Activated T-cell treated with anti-CD3 and anti-CD28 coated beads, Interleukin-2, amount 50 U/mL, for 72 hours (primary cell): ENCODE measurements around the gene CTRL. TPM values are rescaled to one million over a fixed set of nuclear protein-coding genes. Genes with fewer than 3 reads are reported as not detected.
A peak's percentile ranks its signal among the peaks of the same experiment; 100 is the strongest.
"Not testable (repeated sequence)": the region's sequence is repeated elsewhere in the genome, so short reads cannot be mapped to it uniquely, and the experiment has no call there.

ENCODE experiments used
- ATAC-seq, 2 donors: fragments of 150-1000 bp; cut with Tn5 transposase; replicated peaks in 1 of 2; 2 replicates each; pipeline ENCODE4 v1.10.0; 2021; ENCODE audit warnings: moderate library complexity in 2 of 2, mild to moderate bottlenecking in 1 of 2
- DNase-seq, 2 donors: peaks; one replicate each; pipeline ENCODE4 v3.0.0; 2021 to 2022; ENCODE audit warnings: mixed read lengths in 1 of 2
- H3K27ac Mint-ChIP-seq: one replicate; pipeline ENCODE4 v1.8.0; 2022; ENCODE audit warnings: mild to moderate bottlenecking, moderate library complexity, mixed read lengths
- H3K27me3 Mint-ChIP-seq: one replicate; pipeline ENCODE4 v1.8.0; 2022; ENCODE audit warnings: low read depth, mixed read lengths
- H3K36me3 Mint-ChIP-seq, 2 donors: one replicate each; pipeline ENCODE4 v1.8.0; 2022; ENCODE audit warnings: mixed read lengths in 2 of 2, mild to moderate bottlenecking in 1 of 2; ENCODE audit not compliant: insufficient read depth in 2 of 2
- H3K4me1 Mint-ChIP-seq: one replicate; pipeline ENCODE4 v1.8.0; 2022; ENCODE audit warnings: low read depth, mixed read lengths
- H3K4me3 Mint-ChIP-seq, 2 donors: one replicate each; pipeline ENCODE4 v1.8.0; 2022; ENCODE audit warnings: mild to moderate bottlenecking in 2 of 2, mixed read lengths in 2 of 2, moderate library complexity in 2 of 2
- H3K9me3 Mint-ChIP-seq, 2 donors: one replicate each; pipeline ENCODE4 v1.8.0; 2022; ENCODE audit warnings: mixed read lengths in 2 of 2
- total RNA-seq, 2 donors: library from RNA; stranded (reverse); gene quantifications; one replicate each; pipeline ENCODE4 v1.2.3, GENCODE V29; 2022

Gene CTRL
- 1 to 10 TPM; 4.2 to 5.0 TPM for total RNA-seq

GRCh38 chr16:67931712-67932461, at the start of gene CTRL:
Gene CTRL, minus strand, starts transcription at chr16:67931862. Its CDS starts 10 bp downstream, at chr16:67931852.
- no peak within 1 kb of the TSS for H3K4me3 Mint-ChIP-seq
- peaks cover 9 to 10% of the 10 kb centered on the region in 2 donors for H3K36me3 Mint-ChIP-seq
- ATAC-seq (no peak), DNase-seq (no peak)
- peak within 1 kb of the TSS; percentile 7 for H3K27ac Mint-ChIP-seq
- H3K27me3 Mint-ChIP-seq, result no peaks in the 10 kb centered on the region
- H3K4me1 Mint-ChIP-seq, result peaks cover 23% of the 10 kb centered on the region
- no peaks in the 10 kb centered on the region for H3K9me3 Mint-ChIP-seq

GRCh38 chr16:67979955-67980678, 48.5 kb upstream of the CTRL start, which contains the start of gene DPEP3:
Gene DPEP3, minus strand, starts transcription at chr16:67980499. Its CDS starts 119 bp downstream, at chr16:67980380.
- Mint-ChIP-seq H3K9me3 (no peaks in the 10 kb centered on the region), H3K27ac (no peak within 1 kb of the TSS)
- peak in 1 of 2 donors; percentile 27 for DNase-seq

GRCh38 chr16:67977469-67978227, 46.0 kb upstream of the CTRL start:
- ATAC-seq (no peak), DNase-seq (no peak)
- no peak overlapping the region for H3K27ac Mint-ChIP-seq
- no peaks in the 10 kb centered on the region for H3K27me3 Mint-ChIP-seq
- no peak overlapping the region for H3K4me3 Mint-ChIP-seq
- no peaks in the 10 kb centered on the region for H3K9me3 Mint-ChIP-seq
- H3K36me3 Mint-ChIP-seq, result no peaks in the 10 kb centered on the region
- no peaks in the 10 kb centered on the region for H3K4me1 Mint-ChIP-seq

More at GRCh38 chr16:67979955-67980678, 48.5 kb upstream of the CTRL start, which contains the start of gene DPEP3:
- H3K4me3 Mint-ChIP-seq, result no peak within 1 kb of the TSS
- no peaks in the 10 kb centered on the region for H3K36me3 Mint-ChIP-seq
- H3K27me3 Mint-ChIP-seq, result no peaks in the 10 kb centered on the region
- ATAC-seq, result no peak
- peaks cover 23% of the 10 kb centered on the region for H3K4me1 Mint-ChIP-seq

GRCh38 chr16:67977005-67977404, 45.3 kb upstream of the CTRL start:
- Mint-ChIP-seq H3K27ac (no peak overlapping the region), H3K9me3 (no peaks in the 10 kb centered on the region), H3K4me3 (no peak overlapping the region), H3K4me1 (no peaks in the 10 kb centered on the region), H3K36me3 (no peaks in the 10 kb centered on the region), H3K27me3 (no peaks in the 10 kb centered on the region)
- DNase-seq (no peak), ATAC-seq (no peak)

- Mint-ChIP-seq H3K36me3 (no peaks in the 10 kb centered on the region), H3K27me3 (no peaks in the 10 kb centered on the region), H3K4me1 (no peaks in the 10 kb centered on the region), H3K27ac (no peak overlapping the region), H3K4me3 (no peak overlapping the region), H3K9me3 (no peaks in the 10 kb centered on the region)
- no peak for ATAC-seq
- no peak for DNase-seq
Measured at GRCh38 chr16:67976205-67976604, 44.5 kb upstream of the CTRL start.

GRCh38 chr16:67975321-67976105, 43.9 kb upstream of the CTRL start:
- H3K4me1 Mint-ChIP-seq, result no peaks in the 10 kb centered on the region
- H3K9me3 Mint-ChIP-seq, result no peaks in the 10 kb centered on the region
- H3K4me3 Mint-ChIP-seq, result no peak overlapping the region
- DNase-seq (no peak), ATAC-seq (no peak)
- no peaks in the 10 kb centered on the region for H3K27me3 Mint-ChIP-seq
- H3K27ac Mint-ChIP-seq, result no peak overlapping the region
- H3K36me3 Mint-ChIP-seq, result no peaks in the 10 kb centered on the region

GRCh38 chr16:67972285-67972684, 40.6 kb upstream of the CTRL start:
- not testable (repeated sequence) for H3K36me3 Mint-ChIP-seq, ATAC-seq, H3K27me3 Mint-ChIP-seq, DNase-seq, H3K4me3 Mint-ChIP-seq, H3K27ac Mint-ChIP-seq, H3K9me3 Mint-ChIP-seq
- H3K4me1 Mint-ChIP-seq, result peaks cover 18% of the 10 kb centered on the region

GRCh38 chr16:67971111-67971510, 39.4 kb upstream of the CTRL start:
- H3K4me1 Mint-ChIP-seq, result peaks cover 29% of the 10 kb centered on the region
- H3K27ac Mint-ChIP-seq, result no peak overlapping the region
- peaks cover 2 to 6% of the 10 kb centered on the region in 2 donors for H3K36me3 Mint-ChIP-seq
- no peaks in the 10 kb centered on the region for H3K9me3 Mint-ChIP-seq
- peak overlapping the region in 1 of 2 donors; percentile 7 for H3K4me3 Mint-ChIP-seq
- ATAC-seq (no peak), DNase-seq (no peak)
- no peaks in the 10 kb centered on the region for H3K27me3 Mint-ChIP-seq

GRCh38 chr16:67969254-67970039, 37.8 kb upstream of the CTRL start:
- ATAC-seq, result no peak
- H3K27me3 Mint-ChIP-seq, result no peaks in the 10 kb centered on the region
- H3K4me3 Mint-ChIP-seq, result peak overlapping the region; percentile 82 to 99
- H3K4me1 Mint-ChIP-seq, result peaks cover 29% of the 10 kb centered on the region
- H3K27ac Mint-ChIP-seq, result peak overlapping the region; percentile 79
- DNase-seq, result peak in 1 of 2 donors; percentile 22
- H3K36me3 Mint-ChIP-seq, result peaks cover 2 to 6% of the 10 kb centered on the region in 2 donors
- H3K9me3 Mint-ChIP-seq, result no peaks in the 10 kb centered on the region

- H3K4me1 Mint-ChIP-seq, result peaks cover 29% of the 10 kb centered on the region
- peaks cover 2 to 6% of the 10 kb centered on the region in 2 donors for H3K36me3 Mint-ChIP-seq
- peak within 1 kb of the TSS; percentile 82 to 99 for H3K4me3 Mint-ChIP-seq
- DNase-seq (peak; percentile 94 to 97), ATAC-seq (peak; percentile 92 to 95)
- no peaks in the 10 kb centered on the region for H3K9me3 Mint-ChIP-seq
- no peaks in the 10 kb centered on the region for H3K27me3 Mint-ChIP-seq
- H3K27ac Mint-ChIP-seq, result peak within 1 kb of the TSS; percentile 94
Measured at GRCh38 chr16:67968400-67969253, 37.0 kb upstream of the CTRL start, which contains the start of gene SLC12A4. Gene SLC12A4, minus strand, starts transcription at chr16:67968637. Its CDS starts 84 bp downstream, at chr16:67968553.

GRCh38 chr16:67967958-67968399, 36.3 kb upstream of the CTRL start:
- Mint-ChIP-seq H3K9me3 (no peaks in the 10 kb centered on the region), H3K4me3 (peak overlapping the region; percentile 82 to 99), H3K27me3 (no peaks in the 10 kb centered on the region), H3K27ac (peak overlapping the region; percentile 94), H3K36me3 (peaks cover 2 to 6% of the 10 kb centered on the region in 2 donors), H3K4me1 (peaks cover 29% of the 10 kb centered on the region)
- DNase-seq (peak; percentile 52 to 64), ATAC-seq (peak; percentile 29 to 36)
